Caco-2 (cell line): ENCODE measurements around the gene SGF29. TPM values are rescaled to one million over a fixed set of nuclear protein-coding genes. Genes with fewer than 3 reads are reported as not detected.

ENCODE experiments used
- BruUV-seq: library from RNA; stranded (reverse); fragments of 400-500 nt; replicated peaks from 2 replicates; lab custom pipeline; 2021; lab: Mats Ljungman, UMichigan
- CTCF ChIA-PET: fragments of 300-600 bp; sonication (Branson Sonifier 250); formaldehyde crosslinking; loops from one replicate; lab custom pipeline; 2022; ENCODE audit warnings: antibody characterized with exemption; lab: Charles Lee
- POLR2A ChIA-PET: fragments of 300-600 bp; sonication (Branson Sonifier 250); formaldehyde crosslinking; loops from one replicate; lab custom pipeline; 2022; ENCODE audit warnings: antibody characterized with exemption; lab: Charles Lee
- DNase-seq, 2 experiments: peaks; one replicate each; pipeline versions ENCODE4 v3.0.0 to v3.0.0-alpha.2; 2020 to 2022
- H3K27me3 ChIP-seq: replicated peaks from 2 replicates; pipeline ENCODE4 v1.6.0; 2011; ENCODE audit warnings: low read length; ENCODE audit not compliant: control insufficient read depth, insufficient read depth
- H3K36me3 ChIP-seq: 2 replicates; pipeline ENCODE4 v1.5.1; 2011; ENCODE audit warnings: low read length; ENCODE audit not compliant: control insufficient read depth, insufficient read depth
- H3K4me1 ChIP-seq: fragments of 250-450 bp; sonication (Bioruptor Pico); 2 replicates; pipeline ENCODE4 v1.5.1; 2020; ENCODE audit warnings: mild to moderate bottlenecking
- H3K4me3 ChIP-seq: 2 replicates; pipeline ENCODE4 v1.5.1; 2011; ENCODE audit warnings: low read depth, mild to moderate bottlenecking, control low read depth, low read length
- H3K9me3 ChIP-seq: fragments of 250-450 bp; sonication (Bioruptor Pico); 2 replicates; pipeline ENCODE4 v1.5.1; 2020; ENCODE audit warnings: mild to moderate bottlenecking, moderate library complexity
- H3K27ac Mint-ChIP-seq: one replicate; pipeline ENCODE4 v1.8.0; 2022; ENCODE audit warnings: mixed read lengths; ENCODE audit not compliant: unreplicated experiment
- H3K27me3 Mint-ChIP-seq: one replicate; pipeline ENCODE4 v1.8.0; 2022; ENCODE audit warnings: mixed read lengths; ENCODE audit not compliant: insufficient read depth, unreplicated experiment
- H3K36me3 Mint-ChIP-seq: one replicate; pipeline ENCODE4 v1.8.0; 2022; ENCODE audit warnings: mild to moderate bottlenecking, mixed read lengths; ENCODE audit not compliant: insufficient read depth, unreplicated experiment
- H3K4me1 Mint-ChIP-seq: one replicate; pipeline ENCODE4 v1.8.0; 2022; ENCODE audit warnings: low read depth, mixed read lengths; ENCODE audit not compliant: unreplicated experiment
- H3K4me3 Mint-ChIP-seq: one replicate; pipeline ENCODE4 v1.8.0; 2022; ENCODE audit warnings: mild to moderate bottlenecking, moderate library complexity, mixed read lengths; ENCODE audit not compliant: unreplicated experiment
- H3K9me3 Mint-ChIP-seq: one replicate; pipeline ENCODE4 v1.8.0; 2022; ENCODE audit warnings: mixed read lengths; ENCODE audit not compliant: unreplicated experiment
- intact Hi-C: fragments of 100-400 bp; cut with micrococcal nuclease; formaldehyde crosslinking; loops from one replicate; pipeline ENCODE4 v1.10.0; 2022; ENCODE audit not compliant: unreplicated experiment
- total RNA-seq: library from RNA; stranded (reverse); gene quantifications from 2 replicates; pipeline ENCODE4 v1.2.3, GENCODE V29; 2022
- TF ChIP-seq, protein P1 (sequence below), 2 experiments: fragments of 200-600 bp in 1 of 2; IDR thresholded peaks; 1 replicate in 1 of 2; 2 replicates in 1 of 2; pipeline versions ENCODE4 v1.5.1 to v1.8.0; 2011 to 2022; ENCODE audit warnings: antibody characterized with exemption in 1 of 2, control low read depth in 1 of 2, inconsistent platforms in 1 of 2, low read depth in 1 of 2, low read length in 1 of 2, mild to moderate bottlenecking in 1 of 2, moderate library complexity in 1 of 2; ENCODE audit not compliant: insufficient read depth in 1 of 2, severe bottlenecking in 1 of 2, unreplicated experiment in 1 of 2

Gene SGF29
- total RNA-seq, 1 experiment from 2014 or later, result 29.8 TPM

DNA sequence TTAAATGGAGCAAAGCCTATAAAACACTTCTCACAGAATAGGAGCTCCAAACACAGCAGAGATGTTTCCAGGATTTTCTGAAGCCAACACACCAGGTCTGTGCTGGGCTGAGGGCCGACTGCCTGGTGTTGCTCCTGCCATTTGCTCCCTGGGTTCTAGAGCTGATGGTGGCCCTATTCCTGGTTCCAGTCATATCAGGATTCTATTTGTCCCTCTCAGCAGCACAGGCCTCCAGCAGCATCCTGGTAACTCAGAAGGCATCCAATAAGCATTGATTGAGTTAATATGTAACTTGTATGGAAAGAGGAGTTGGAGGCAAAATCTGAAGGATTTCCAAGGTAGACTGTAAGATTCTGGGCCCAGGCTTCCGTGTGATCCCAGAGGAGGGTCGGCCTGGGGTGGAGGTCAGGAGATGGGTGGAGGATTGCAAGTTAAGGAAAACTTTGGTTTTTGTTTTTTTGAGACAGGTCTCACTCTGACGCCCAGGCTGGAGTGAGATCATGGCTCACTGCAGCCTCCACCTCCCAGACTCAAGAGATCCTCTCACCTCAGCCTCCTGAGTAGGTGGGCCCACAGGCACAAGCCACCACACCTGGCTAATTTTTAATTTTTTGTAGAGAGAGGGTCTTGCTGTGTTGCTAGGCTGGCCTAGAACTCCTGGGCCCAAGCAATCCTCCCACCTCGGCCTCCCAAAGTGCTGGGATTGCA is 20.6 kb upstream of the SGF29 start:
- no peak for DNase-seq
- Histone ChIP-seq H3K9me3 (no peaks in the 10 kb centered on the region), H3K4me3 (no peak overlapping the region), H3K27me3 (no peaks in the 10 kb centered on the region), H3K36me3 (no peaks in the 10 kb centered on the region), H3K4me1 (peaks cover 31% of the 10 kb centered on the region)
- ChIA-PET CTCF (no interaction called here), POLR2A (no interaction called here)
- Mint-ChIP-seq H3K4me3 (no peak overlapping the region), H3K36me3 (peaks cover 5% of the 10 kb centered on the region), H3K27ac (no peak overlapping the region), H3K4me1 (peaks cover 14% of the 10 kb centered on the region), H3K27me3 (no peaks in the 10 kb centered on the region), H3K9me3 (peaks cover 6% of the 10 kb centered on the region)
- intact Hi-C loops, result no loop called here
- TSS peak; percentile 67 for BruUV-seq
- TF ChIP-seq, protein P1, sequence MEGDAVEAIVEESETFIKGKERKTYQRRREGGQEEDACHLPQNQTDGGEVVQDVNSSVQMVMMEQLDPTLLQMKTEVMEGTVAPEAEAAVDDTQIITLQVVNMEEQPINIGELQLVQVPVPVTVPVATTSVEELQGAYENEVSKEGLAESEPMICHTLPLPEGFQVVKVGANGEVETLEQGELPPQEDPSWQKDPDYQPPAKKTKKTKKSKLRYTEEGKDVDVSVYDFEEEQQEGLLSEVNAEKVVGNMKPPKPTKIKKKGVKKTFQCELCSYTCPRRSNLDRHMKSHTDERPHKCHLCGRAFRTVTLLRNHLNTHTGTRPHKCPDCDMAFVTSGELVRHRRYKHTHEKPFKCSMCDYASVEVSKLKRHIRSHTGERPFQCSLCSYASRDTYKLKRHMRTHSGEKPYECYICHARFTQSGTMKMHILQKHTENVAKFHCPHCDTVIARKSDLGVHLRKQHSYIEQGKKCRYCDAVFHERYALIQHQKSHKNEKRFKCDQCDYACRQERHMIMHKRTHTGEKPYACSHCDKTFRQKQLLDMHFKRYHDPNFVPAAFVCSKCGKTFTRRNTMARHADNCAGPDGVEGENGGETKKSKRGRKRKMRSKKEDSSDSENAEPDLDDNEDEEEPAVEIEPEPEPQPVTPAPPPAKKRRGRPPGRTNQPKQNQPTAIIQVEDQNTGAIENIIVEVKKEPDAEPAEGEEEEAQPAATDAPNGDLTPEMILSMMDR (IDR thresholded peaks at IDR 0.05; ENCODE audit: insufficient read depth in 1 of 2, low read depth in 1 of 2, low read length in 1 of 2, severe bottlenecking in 1 of 2, unreplicated experiment in 1 of 2), result no peak

- POLR2A ChIA-PET, result interaction anchor here (1.1 kb wide), 1 partner anchor 9 kb away, joined by 3 read pairs; no protein-coding TSS in a partner anchor
These were observed 19.0 kb upstream of the SGF29 start for GRCh38 chr16:28534542-28535373.

GRCh38 chr16:28537076-28537475 is 16.6 kb upstream of the SGF29 start:
- Histone ChIP-seq H3K9me3 (no peaks in the 10 kb centered on the region), H3K4me1 (peaks cover 19% of the 10 kb centered on the region), H3K27me3 (no peaks in the 10 kb centered on the region), H3K4me3 (no peak overlapping the region), H3K36me3 (no peaks in the 10 kb centered on the region)
- peaks cover 6% of the 10 kb centered on the region for H3K36me3 Mint-ChIP-seq
- peaks cover 17% of the 10 kb centered on the region for H3K4me1 Mint-ChIP-seq
- POLR2A ChIA-PET, result no interaction called here
- H3K27me3 Mint-ChIP-seq, result no peaks in the 10 kb centered on the region
- peaks cover 6% of the 10 kb centered on the region for H3K9me3 Mint-ChIP-seq
- TSS peak; percentile 73 for BruUV-seq
- CTCF ChIA-PET, result no interaction called here
- no peak overlapping the region for H3K27ac Mint-ChIP-seq
- TF ChIP-seq, protein P1 (IDR thresholded peaks at IDR 0.05; ENCODE audit: insufficient read depth in 1 of 2, low read depth in 1 of 2, low read length in 1 of 2, severe bottlenecking in 1 of 2, unreplicated experiment in 1 of 2), result no peak
- no peak for DNase-seq
- H3K4me3 Mint-ChIP-seq, result no peak overlapping the region
- intact Hi-C loops, result no loop called here

More at GRCh38 chr16:28534542-28535373, 19.0 kb upstream of the SGF29 start:
- Mint-ChIP-seq H3K27me3 (no peaks in the 10 kb centered on the region), H3K4me1 (peaks cover 20% of the 10 kb centered on the region), H3K27ac (no peak overlapping the region), H3K4me3 (no peak overlapping the region), H3K9me3 (peaks cover 6% of the 10 kb centered on the region), H3K36me3 (peaks cover 6% of the 10 kb centered on the region)
- BruUV-seq, result no TSS peak
- H3K9me3 ChIP-seq, result no peaks in the 10 kb centered on the region
- H3K27me3 ChIP-seq, result no peaks in the 10 kb centered on the region
- peaks cover 17% of the 10 kb centered on the region for H3K4me1 ChIP-seq
- TF ChIP-seq, protein P1 (IDR thresholded peaks at IDR 0.05; ENCODE audit: insufficient read depth in 1 of 2, low read depth in 1 of 2, low read length in 1 of 2, severe bottlenecking in 1 of 2, unreplicated experiment in 1 of 2), result no peak
- DNase-seq, result no peak
- CTCF ChIA-PET, result no interaction called here
- intact Hi-C loops, result no loop called here
- H3K36me3 ChIP-seq, result no peaks in the 10 kb centered on the region
- no peak overlapping the region for H3K4me3 ChIP-seq
